Measurements from ENCODE around the gene VEPH1. TPM values are rescaled to one million over a fixed set of nuclear protein-coding genes. Genes with fewer than 3 reads are reported as not detected.
A peak's percentile ranks its signal among the peaks of the same experiment; 100 is the strongest.

VEPH1 gene
- total RNA-seq, 1 donor = 152 TPM

DNA sequence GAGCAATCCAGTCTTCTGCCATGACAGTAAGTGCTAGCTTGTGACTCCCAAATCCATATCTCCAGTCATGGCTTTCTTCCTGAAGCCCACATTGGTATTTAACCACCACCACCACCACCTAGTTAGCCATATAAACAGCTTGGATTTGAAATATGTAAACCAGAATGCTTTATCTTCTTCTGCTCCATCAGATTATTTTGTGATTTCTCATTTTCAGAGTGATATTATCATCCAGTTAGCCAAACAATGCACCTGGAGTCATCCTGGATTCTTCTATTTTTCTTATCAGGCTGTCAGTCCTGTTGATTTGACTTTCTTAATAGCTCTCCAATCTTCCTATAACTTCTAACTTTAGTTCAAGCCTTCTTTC lies 190.9 kb downstream of the VEPH1 start:
- H3K4me3 ChIP-seq (ENCODE audit: low read depth, low read length) = no peak overlapping the region
- TF ChIP-seq, protein P1, sequence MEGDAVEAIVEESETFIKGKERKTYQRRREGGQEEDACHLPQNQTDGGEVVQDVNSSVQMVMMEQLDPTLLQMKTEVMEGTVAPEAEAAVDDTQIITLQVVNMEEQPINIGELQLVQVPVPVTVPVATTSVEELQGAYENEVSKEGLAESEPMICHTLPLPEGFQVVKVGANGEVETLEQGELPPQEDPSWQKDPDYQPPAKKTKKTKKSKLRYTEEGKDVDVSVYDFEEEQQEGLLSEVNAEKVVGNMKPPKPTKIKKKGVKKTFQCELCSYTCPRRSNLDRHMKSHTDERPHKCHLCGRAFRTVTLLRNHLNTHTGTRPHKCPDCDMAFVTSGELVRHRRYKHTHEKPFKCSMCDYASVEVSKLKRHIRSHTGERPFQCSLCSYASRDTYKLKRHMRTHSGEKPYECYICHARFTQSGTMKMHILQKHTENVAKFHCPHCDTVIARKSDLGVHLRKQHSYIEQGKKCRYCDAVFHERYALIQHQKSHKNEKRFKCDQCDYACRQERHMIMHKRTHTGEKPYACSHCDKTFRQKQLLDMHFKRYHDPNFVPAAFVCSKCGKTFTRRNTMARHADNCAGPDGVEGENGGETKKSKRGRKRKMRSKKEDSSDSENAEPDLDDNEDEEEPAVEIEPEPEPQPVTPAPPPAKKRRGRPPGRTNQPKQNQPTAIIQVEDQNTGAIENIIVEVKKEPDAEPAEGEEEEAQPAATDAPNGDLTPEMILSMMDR (IDR thresholded peaks at IDR 0.05; ENCODE audit: insufficient read depth, low read length) = no peak
- DNase-seq (ENCODE audit: low read depth) = no peak

DNA sequence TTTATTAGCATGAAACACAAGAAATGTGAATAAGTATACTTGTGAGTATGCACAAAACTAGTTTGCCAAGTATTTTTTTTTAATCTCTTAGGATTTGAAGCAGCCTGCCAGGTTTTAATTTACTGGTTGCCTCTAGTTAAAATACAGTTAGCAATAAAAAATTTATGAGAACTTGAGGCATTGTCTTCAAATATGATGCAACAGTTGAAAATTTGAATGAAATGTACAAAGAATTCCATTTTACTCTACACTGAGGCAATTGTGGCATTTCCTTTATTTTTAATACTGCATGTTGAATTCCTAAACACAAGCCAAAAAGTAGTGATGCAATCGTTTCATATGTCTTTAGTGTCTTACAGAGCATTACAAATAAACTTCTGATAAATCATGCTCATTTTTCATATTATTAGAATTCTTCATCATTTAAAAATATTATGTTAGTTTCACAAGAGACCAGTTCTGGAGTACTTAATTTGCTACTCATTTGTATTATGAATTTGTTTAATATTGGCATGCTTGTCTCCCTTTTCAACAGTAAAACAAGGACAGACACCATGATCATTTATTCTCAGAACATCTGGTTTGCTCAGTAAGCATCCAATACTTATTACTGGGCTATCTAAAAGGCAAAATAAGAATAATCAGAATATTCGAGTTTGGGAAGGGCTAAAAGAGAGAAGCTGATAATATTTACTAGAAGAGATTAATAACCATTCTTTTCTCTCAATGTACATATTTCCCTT lies 191.4 kb downstream of the VEPH1 start:
- TF ChIP-seq, protein P1 (IDR thresholded peaks at IDR 0.05; ENCODE audit: insufficient read depth, low read length) = no peak
- DNase-seq (ENCODE audit: low read depth) = peak; percentile 99
- H3K4me3 ChIP-seq (ENCODE audit: low read depth, low read length) = no peak overlapping the region

DNA sequence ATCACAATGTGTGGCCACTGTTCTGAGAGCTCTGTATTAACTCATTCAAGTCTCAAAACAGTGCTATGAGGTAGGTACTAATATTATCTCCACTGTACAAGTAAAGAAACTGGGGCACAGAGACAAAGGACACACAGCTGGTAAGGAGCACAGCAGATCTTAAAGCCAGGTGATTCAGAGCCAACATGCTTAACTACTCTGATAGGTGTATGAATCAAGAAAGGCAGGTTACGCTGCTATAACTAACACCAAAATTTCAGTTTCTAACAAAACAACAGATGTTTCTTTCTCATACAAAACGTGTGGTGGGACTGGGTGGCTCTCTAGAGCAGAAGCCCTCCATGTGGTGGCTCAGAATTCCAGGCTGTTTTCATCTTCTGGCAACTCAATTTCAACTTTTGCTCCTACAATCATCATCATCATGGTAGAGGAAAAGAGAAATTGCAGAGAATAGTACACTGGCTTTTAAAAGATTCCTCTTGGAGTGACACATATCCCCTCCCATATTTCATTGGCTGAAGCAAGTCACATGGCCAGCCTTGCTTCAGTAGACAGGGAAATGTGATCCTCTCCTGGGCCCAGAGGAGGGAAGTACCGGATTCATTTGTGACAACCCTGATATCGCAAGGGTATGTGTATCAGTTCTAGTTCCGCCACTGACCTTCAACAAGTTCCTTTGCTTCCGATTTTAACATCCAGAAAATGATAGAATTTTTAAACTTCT lies 192.7 kb downstream of the VEPH1 start:
- TF ChIP-seq, protein P1 (IDR thresholded peaks at IDR 0.05; ENCODE audit: insufficient read depth, low read length) = no peak
- H3K4me3 ChIP-seq (ENCODE audit: low read depth, low read length) = no peak overlapping the region
- DNase-seq (ENCODE audit: low read depth) = no peak

DNA sequence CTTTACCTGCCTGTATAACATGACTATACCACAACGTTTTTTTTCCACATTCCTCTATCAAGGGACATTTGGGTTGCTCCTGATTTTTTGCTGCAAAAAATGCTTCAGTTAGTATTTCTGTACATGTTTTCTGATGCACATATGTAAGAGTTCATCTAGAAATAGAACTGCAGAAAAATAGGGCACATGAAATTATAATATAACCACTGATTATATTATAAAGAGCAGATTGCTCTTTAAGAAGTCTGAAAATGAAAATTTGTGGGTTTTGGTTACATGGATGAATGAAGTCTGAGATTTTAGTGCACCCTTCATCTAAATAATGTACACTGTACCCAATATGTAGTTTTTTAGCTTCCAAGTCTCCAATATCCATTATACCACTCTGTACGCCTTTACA lies 196.7 kb downstream of the VEPH1 start:
- no peak overlapping the region for H3K4me3 ChIP-seq (ENCODE audit: low read depth, low read length)
- TF ChIP-seq, protein P1 (IDR thresholded peaks at IDR 0.05; ENCODE audit: insufficient read depth, low read length) = no peak
- DNase-seq (ENCODE audit: low read depth) = no peak

DNA sequence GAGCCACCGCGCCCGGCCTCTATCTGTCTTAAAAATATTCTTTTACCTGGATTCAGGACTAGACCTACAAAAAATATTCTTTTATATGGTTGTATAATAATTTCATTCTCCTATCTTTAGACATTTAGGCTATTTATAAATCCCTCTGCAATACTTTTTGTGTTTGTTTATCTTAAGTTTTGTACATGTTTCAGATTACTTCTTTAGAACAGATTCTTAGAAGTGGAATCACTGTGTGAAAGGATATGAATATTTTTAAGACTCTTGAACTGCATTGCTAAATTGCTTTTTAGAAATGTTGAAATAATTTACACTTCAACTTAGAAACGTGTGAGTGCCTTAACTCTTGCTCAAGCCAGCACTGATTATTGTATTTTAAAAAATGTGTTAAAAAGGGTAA lies 197.8 kb downstream of the VEPH1 start:
- TF ChIP-seq, protein P1 (IDR thresholded peaks at IDR 0.05; ENCODE audit: insufficient read depth, low read length) = no peak
- no peak overlapping the region for H3K4me3 ChIP-seq (ENCODE audit: low read depth, low read length)
- DNase-seq (ENCODE audit: low read depth) = no peak

DNA sequence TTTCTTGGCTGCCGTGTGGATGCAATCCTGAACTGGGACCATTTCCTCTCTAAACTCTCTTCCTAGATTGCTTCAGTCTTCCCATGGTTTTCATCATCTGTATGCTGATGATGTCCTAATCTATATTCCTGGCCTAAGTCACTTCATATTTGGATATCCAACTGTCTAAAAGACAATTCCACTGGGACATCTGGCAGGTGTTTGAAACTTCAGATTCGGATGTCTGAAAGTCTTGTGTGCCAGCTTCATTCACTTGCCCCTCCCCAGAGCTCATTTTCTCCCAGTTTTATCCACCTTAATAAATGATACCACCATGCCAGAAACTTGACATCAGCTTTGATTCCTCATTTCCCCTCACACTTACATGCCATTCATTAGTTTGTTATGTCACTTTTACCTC lies 201.5 kb downstream of the VEPH1 start:
- H3K4me3 ChIP-seq (ENCODE audit: low read depth, low read length) = no peak overlapping the region
- TF ChIP-seq, protein P1 (IDR thresholded peaks at IDR 0.05; ENCODE audit: insufficient read depth, low read length) = no peak
- DNase-seq (ENCODE audit: low read depth) = no peak
